Measurements from ENCODE around the gene SMARCC2. TPM values are rescaled to one million over a fixed set of nuclear protein-coding genes. Genes with fewer than 3 reads are reported as not detected.

The SMARCC2 gene
- total and polyA plus RNA-seq, 2 donors (not counting 1 experiment from before 2014, with no cell fraction given): 60.2 to 70.8 TPM

DNA sequence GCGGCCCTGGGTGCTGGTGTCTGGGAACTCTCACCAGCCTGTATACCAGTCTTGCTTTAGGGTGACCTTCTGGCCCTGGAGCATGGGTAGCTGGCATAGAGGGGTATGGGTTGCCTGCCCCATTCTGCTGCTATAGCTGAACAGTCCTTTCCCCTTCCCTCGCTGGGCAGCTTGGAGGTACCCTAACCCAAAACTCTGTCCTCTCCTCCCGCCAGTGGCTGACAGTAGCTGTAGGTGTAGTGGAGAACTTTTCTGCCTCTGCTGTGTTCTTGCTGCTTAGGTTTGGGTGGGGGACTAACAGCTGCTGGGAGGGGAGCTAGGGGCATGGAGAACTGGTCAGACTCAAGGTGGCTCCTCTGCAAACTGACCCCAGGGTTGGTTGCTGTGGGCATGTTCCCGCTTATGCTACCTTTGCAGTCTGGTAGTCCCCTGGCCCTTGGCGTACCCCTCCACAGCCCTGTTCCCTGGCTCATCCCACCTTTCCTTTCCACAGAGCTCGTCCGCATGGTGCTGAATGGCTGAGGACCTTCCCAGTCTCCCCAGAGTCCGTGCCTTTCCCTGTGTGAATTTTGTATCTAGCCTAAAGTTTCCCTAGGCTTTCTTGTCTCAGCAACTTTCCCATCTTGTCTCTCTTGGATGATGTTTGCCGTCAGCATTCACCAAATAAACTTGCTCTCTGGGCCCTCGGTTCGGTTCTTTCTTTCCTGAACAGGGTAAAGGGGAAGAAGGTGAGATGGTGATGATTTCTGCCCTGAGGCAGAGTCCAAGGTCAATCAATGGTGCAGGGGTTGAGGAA is 28.2 kb downstream of the SMARCC2 start:
- no peak overlapping the region for H2AFZ ChIP-seq (ENCODE audit: low read length)
- H3K27ac ChIP-seq (ENCODE audit: insufficient read depth, low read length): peak overlapping the region; percentile 95
- no peak for DNase-seq (ENCODE audit: low read depth in 2 of 2)
- peaks cover 34% of the 10 kb centered on the region for H3K36me3 ChIP-seq (ENCODE audit: control insufficient read depth, insufficient read depth, low read length)
- peaks cover 1% of the 10 kb centered on the region for H4K20me1 ChIP-seq (ENCODE audit: control insufficient read depth, extremely low read depth, insufficient read depth, low read length)
- H3K9me3 ChIP-seq (ENCODE audit: control insufficient read depth, insufficient read depth, low read depth, low read length): no peaks in the 10 kb centered on the region
- no peak for TF ChIP-seq EZH2 (IDR thresholded peaks at IDR 0.05; ENCODE audit: low read length, missing control alignments)
- TF ChIP-seq CTCF (conservative IDR thresholded peaks at IDR 0.05 in 1 of 2, IDR thresholded peaks at IDR 0.05 in 1 of 2; ENCODE audit: low read depth in 1 of 2, low read length in 2 of 2): no peak
- H3K4me3 ChIP-seq (replicated peaks in 1 of 4; ENCODE audit: control extremely low read depth in 1 of 4, insufficient read depth in 1 of 4, low read depth in 3 of 4, low read length in 4 of 4): peak overlapping the region; percentile 53 to 97 (median 74)
- peaks cover 39% of the 10 kb centered on the region for H3K79me2 ChIP-seq (ENCODE audit: control insufficient read depth, insufficient read depth, low read length)
- peaks cover 14% of the 10 kb centered on the region for H3K4me1 ChIP-seq (ENCODE audit: control insufficient read depth, extremely low read depth, insufficient read depth, low read length)
- H3K9ac ChIP-seq (ENCODE audit: insufficient read depth, low read length): peak overlapping the region; percentile 21
- no peaks in the 10 kb centered on the region for H3K27me3 ChIP-seq (ENCODE audit: control insufficient read depth, insufficient read depth, low read length)
- H3K4me2 ChIP-seq (ENCODE audit: extremely low read depth, insufficient read depth, low read length): peak overlapping the region; percentile 90

DNA sequence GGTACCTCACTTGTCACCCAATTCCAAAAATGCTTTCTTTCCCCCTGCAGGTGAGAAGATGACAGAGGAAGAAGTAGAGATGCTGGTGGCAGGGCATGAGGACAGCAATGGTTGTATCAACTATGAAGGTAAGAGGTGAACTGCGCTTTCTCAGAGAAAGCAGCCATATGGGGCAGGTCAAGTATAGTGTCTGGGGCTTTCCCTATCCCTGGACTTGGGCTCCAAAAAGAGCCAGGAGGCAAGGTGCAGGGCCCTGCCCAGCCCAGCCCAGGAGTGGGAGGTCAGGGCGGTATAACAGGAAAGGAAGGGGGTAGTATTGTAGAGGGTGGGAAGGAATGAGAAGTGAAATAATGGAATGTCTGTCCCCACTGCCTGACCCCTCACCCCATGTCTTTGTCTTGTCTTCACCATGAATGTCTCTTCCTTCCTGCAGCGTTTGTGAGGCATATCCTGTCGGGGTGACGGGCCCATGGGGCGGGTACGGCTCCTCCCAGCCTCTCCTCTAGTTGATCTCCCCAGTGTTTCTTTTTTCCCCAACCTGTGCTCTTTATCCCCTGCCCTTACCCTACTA is 29.0 kb downstream of the SMARCC2 start:
- Histone ChIP-seq H3K4me2 (ENCODE audit: extremely low read depth, insufficient read depth, low read length) (peak overlapping the region; percentile 90), H3K27ac (ENCODE audit: insufficient read depth, low read length) (peak overlapping the region; percentile 95), H3K4me1 (ENCODE audit: control insufficient read depth, extremely low read depth, insufficient read depth, low read length) (peaks cover 14% of the 10 kb centered on the region), H3K36me3 (ENCODE audit: control insufficient read depth, insufficient read depth, low read length) (peaks cover 28% of the 10 kb centered on the region), H4K20me1 (ENCODE audit: control insufficient read depth, extremely low read depth, insufficient read depth, low read length) (peaks cover 1% of the 10 kb centered on the region), H2AFZ (ENCODE audit: low read length) (no peak overlapping the region), H3K79me2 (ENCODE audit: control insufficient read depth, insufficient read depth, low read length) (peaks cover 39% of the 10 kb centered on the region), H3K9ac (ENCODE audit: insufficient read depth, low read length) (peak overlapping the region; percentile 88), H3K27me3 (ENCODE audit: control insufficient read depth, insufficient read depth, low read length) (no peaks in the 10 kb centered on the region), H3K9me3 (ENCODE audit: control insufficient read depth, insufficient read depth, low read depth, low read length) (no peaks in the 10 kb centered on the region), H3K4me3 (replicated peaks in 1 of 4; ENCODE audit: control extremely low read depth in 1 of 4, insufficient read depth in 1 of 4, low read depth in 3 of 4, low read length in 4 of 4) (peak overlapping the region; percentile 53 to 97 (median 74))
- TF ChIP-seq EZH2 (IDR thresholded peaks at IDR 0.05; ENCODE audit: low read length, missing control alignments) (no peak), CTCF (conservative IDR thresholded peaks at IDR 0.05 in 1 of 2, IDR thresholded peaks at IDR 0.05 in 1 of 2; ENCODE audit: low read depth in 1 of 2, low read length in 2 of 2) (no peak)
- DNase-seq (ENCODE audit: low read depth in 2 of 2): peak in 1 of 2 donors; percentile 37

DNA sequence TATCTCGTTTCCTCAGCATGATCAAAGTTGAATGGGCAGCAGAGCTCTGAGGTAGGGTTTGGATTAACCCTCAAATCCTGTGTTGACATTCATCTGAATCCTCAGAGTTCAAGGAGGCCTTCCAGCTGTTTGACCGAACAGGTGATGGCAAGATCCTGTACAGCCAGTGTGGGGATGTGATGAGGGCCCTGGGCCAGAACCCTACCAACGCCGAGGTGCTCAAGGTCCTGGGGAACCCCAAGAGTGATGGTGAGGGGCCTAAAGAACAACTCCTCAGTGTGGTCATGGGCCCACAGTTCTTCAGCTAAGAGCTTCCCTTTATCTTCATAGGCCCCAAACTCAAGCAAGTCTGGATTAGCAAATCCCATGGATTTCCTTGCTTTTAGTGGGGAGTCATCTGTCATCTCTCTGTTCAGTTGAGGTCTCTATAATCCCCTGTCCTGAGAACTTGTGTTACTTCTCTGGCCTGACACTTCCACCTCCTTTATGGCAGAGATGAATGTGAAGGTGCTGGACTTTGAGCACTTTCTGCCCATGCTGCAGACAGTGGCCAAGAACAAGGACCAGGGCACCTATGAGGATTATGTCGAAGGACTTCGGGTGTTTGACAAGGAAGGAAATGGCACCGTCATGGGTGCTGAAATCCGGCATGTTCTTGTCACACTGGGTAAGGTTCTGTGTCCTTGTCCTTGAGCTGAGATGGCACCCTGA is 29.6 kb downstream of the SMARCC2 start:
- TF ChIP-seq CTCF (conservative IDR thresholded peaks at IDR 0.05 in 1 of 2, IDR thresholded peaks at IDR 0.05 in 1 of 2; ENCODE audit: low read depth in 1 of 2, low read length in 2 of 2): no peak
- no peak for TF ChIP-seq EZH2 (IDR thresholded peaks at IDR 0.05; ENCODE audit: low read length, missing control alignments)
- H3K27ac ChIP-seq (ENCODE audit: insufficient read depth, low read length): peak overlapping the region; percentile 95
- peaks cover 39% of the 10 kb centered on the region for H3K79me2 ChIP-seq (ENCODE audit: control insufficient read depth, insufficient read depth, low read length)
- H3K9me3 ChIP-seq (ENCODE audit: control insufficient read depth, insufficient read depth, low read depth, low read length): no peaks in the 10 kb centered on the region
- DNase-seq (ENCODE audit: low read depth in 2 of 2): no peak
- peaks cover 28% of the 10 kb centered on the region for H3K36me3 ChIP-seq (ENCODE audit: control insufficient read depth, insufficient read depth, low read length)
- peaks cover 14% of the 10 kb centered on the region for H3K4me1 ChIP-seq (ENCODE audit: control insufficient read depth, extremely low read depth, insufficient read depth, low read length)
- peak overlapping the region; percentile 53 to 97 (median 74) for H3K4me3 ChIP-seq (replicated peaks in 1 of 4; ENCODE audit: control extremely low read depth in 1 of 4, insufficient read depth in 1 of 4, low read depth in 3 of 4, low read length in 4 of 4)
- H4K20me1 ChIP-seq (ENCODE audit: control insufficient read depth, extremely low read depth, insufficient read depth, low read length): peaks cover 1% of the 10 kb centered on the region
- peak overlapping the region; percentile 88 for H3K9ac ChIP-seq (ENCODE audit: insufficient read depth, low read length)
- H3K4me2 ChIP-seq (ENCODE audit: extremely low read depth, insufficient read depth, low read length): peak overlapping the region; percentile 90
- no peak overlapping the region for H2AFZ ChIP-seq (ENCODE audit: low read length)
- no peaks in the 10 kb centered on the region for H3K27me3 ChIP-seq (ENCODE audit: control insufficient read depth, insufficient read depth, low read length)

Measured in fibroblast of lung (primary cell).